HS-27A (cell line): ENCODE results near the gene ARHGAP11B.
"Not testable (repeated sequence)": the region's sequence is repeated elsewhere in the genome, so short reads cannot be mapped to it uniquely, and the experiment has no call there.

ENCODE experiments used
- DNase-seq: peaks from one replicate; pipeline ENCODE4 v3.0.0-alpha.2; 2012; ENCODE audit warnings: low read depth, missing footprints

The ARHGAP11B gene

GRCh38 chr15:30625436-30626193, at the start of gene ARHGAP11B:
Gene ARHGAP11B (plus strand): TSS chr15:30626128.
- peak; percentile 97 for DNase-seq

GRCh38 chr15:30579394-30579970, 46.4 kb upstream of the ARHGAP11B start:
- not testable (repeated sequence) for DNase-seq

DNA sequence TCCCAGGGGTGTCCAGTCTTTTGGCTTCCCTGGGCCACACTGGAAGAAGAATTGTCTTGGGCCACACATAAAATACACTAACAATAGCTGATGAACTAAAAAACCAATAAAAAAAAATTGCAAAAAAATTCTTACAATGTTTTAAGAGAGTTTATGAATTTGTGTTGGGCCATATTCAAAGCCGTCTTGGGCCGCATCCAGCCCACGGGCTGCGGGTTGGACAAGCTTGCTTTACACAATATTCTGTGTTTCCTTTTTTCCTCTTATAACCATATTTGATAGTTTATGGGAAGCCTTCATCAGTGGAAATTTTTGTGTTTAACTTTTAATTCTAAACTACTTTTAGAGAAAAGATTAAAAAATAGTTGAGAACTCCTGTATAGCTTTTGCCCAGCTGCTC, 45.2 kb upstream of the ARHGAP11B start:
- not testable (repeated sequence) for DNase-seq

- not testable (repeated sequence) for DNase-seq
These were observed 27.0 kb upstream of the ARHGAP11B start for GRCh38 chr15:30598953-30599352.

DNA sequence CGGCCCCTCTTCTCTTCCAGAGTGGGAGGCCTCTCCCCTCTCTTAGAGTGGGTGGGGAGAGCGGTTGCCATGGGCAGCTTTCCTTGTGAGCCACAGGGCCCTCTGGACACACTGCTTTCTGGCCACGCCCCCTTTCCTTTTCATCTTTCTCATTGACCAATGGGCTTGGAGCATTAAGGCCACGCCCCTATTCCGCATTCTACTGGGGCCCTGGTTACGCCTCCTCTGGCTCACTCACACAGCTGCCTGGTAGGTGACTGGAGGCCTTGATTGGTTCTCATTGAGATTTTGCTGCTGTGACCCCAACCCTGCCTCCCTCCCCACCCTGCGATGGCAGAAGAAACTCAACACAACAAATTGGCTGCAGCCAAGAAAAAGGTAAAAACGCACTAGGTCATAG, 22.1 kb upstream of the ARHGAP11B start, which contains the start of gene GOLGA8H:
GOLGA8H (plus strand) TSS at position 233 of the 400 bp plus-strand sequence; CDS start at position 331, 98 bp downstream.
- not testable (repeated sequence) for DNase-seq

- not testable (repeated sequence) for DNase-seq
These were observed 13.7 kb upstream of the ARHGAP11B start for GRCh38 chr15:30612271-30612670.

- not testable (repeated sequence) for DNase-seq
These were observed 4.6 kb upstream of the ARHGAP11B start for GRCh38 chr15:30621342-30621741.

DNA sequence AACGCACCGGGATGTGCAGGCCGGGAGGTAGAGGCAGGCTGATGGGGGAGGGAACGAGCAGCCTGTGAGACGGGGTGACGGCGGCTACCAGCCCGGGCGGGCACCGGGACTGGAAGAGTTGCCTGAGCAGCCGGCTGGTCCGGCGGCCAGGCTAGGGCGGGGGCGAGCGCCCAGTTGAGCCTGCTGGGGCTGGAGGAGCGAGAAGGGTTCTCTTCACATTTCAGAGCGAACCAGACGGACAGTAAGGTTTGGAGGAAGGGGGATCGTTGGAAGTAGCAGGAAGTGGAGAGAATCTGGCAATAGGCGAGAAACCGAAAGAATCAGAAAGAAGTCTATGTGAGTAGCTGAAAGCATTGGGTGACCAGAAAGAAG, 252 bp downstream of the ARHGAP11B start:
- DNase-seq = not testable (repeated sequence)

DNA sequence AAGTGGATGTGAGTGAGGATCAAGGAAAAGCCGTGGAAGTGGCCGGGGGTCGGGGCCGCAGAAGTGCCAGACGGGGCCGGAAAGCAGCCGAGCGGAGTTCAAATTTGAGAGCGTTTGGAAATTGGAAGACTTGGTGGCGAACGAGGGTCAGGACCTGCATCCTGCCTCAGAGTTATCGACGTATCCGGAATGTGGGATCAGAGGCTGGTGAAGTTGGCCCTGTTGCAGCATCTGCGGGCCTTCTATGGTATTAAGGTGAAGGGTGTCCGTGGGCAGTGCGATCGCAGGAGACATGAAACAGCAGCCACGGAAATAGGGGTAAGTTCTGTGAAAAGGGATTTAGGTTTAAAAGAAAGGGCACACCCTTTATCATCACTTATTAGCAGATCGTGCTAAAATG, 704 bp downstream of the ARHGAP11B start:
- DNase-seq = not testable (repeated sequence)

- no peak for DNase-seq
These were observed 24.3 kb downstream of the ARHGAP11B start for GRCh38 chr15:30650012-30650929.

DNA sequence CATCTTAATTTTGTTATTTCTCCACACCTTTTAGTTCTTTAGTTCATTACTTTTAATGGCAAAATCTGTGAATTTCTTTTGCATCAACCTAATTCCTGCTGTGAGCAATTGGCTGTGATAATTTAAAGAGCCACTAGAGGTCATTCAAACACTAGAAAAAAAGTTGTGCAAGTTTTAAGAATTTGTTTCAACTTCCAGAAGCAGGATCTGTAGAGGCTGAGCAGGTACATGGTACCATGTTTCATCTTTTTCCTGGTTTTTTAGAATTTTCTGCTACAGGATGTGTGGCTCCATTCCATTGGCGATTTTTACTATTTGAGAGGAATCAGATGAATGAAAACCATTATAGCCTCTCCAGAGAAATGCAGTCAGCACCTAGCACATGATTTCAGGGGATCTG, 35.2 kb downstream of the ARHGAP11B start:
- DNase-seq = not testable (repeated sequence)

GRCh38 chr15:30669621-30670020, 43.7 kb downstream of the ARHGAP11B start:
- not testable (repeated sequence) for DNase-seq

DNA sequence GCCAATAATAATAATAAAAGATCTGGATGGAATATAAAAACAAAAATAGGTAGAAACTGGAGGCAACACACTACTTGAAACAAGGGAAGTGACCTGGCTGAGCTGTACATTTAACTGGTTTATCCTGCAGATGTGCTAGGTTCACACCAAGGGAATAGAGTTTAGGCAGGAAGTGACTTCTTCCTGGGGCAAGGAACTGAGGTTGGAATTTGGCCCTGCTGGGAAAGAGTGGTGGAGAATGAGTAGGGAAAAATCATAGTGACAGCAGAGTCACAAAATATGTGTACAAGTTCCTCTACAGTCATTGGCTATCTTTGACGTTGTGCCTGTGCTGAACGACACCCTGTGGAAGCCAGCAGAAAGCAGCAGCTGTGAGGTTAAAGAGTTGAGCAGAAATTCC, 44.1 kb downstream of the ARHGAP11B start:
- no peak for DNase-seq

DNA sequence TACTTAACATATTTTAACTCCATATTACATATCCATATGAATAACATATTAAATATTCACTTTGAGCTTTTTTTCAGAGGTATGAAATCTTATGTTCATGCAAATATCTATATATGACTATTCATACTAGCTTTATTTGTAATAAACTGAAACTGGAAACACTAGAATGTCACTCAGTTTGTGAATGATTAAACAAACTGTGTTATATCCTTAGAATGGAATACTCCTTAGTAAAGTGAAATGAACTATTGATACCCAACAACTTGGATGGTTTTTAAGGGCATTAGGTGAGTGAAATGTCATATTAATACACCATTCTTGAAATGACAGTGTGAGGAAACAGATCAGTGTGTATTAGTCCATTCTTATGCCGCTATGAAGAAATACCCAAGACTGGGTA, 45.4 kb downstream of the ARHGAP11B start:
- DNase-seq = no peak

- no peak for DNase-seq
These were observed 49.2 kb downstream of the ARHGAP11B start for GRCh38 chr15:30675126-30675525.

DNA sequence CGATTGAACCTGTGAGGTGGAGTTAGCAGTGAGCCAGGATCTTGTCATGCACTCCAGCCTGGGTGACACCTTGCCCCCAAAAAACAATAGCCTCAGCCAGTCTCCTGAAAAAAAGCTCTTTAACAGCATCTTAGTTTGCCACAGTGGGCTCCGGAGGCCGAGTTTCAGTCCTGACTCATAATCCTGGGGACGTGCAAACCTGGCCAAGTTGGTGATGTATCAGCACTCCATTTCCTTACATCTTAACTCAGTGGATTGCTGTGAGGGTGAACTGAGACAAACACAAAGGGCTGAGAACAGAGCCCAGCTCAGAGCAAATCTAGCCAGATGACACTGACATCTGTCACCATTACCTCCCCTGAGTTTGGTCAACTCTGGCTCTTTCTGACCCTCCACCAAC, 50.0 kb downstream of the ARHGAP11B start:
- not testable (repeated sequence) for DNase-seq

- not testable (repeated sequence) for DNase-seq
These were observed 55.1 kb downstream of the ARHGAP11B start for GRCh38 chr15:30680997-30681396.

DNA sequence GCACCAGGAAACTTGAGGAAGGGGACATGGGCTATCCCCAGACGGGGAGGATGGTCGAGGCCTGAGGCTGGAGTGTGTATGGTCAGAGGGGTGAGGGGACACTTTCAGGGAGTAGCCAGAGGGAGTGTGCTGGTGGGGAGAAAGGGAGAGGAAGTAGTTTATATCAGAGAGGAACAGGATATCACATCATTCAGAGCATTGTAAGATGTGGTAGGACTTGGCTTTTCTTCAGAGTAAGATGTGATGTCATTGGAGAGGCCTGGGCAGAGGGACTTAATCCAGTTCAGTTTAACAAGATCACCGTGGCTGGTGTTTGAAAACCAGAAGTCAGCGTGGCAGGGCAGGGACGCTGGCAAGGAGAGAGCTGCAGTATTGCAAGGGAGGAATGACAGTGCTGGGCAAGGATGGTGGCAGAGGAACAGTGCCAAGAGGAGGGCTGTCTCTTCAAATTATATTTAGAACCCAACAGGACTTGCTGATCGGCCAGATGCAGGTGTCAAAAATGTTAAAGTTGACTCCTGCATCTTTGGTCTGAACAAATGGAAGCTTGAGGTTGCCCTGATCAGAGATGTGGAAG, 59.9 kb downstream of the ARHGAP11B start:
- not testable (repeated sequence) for DNase-seq

DNA sequence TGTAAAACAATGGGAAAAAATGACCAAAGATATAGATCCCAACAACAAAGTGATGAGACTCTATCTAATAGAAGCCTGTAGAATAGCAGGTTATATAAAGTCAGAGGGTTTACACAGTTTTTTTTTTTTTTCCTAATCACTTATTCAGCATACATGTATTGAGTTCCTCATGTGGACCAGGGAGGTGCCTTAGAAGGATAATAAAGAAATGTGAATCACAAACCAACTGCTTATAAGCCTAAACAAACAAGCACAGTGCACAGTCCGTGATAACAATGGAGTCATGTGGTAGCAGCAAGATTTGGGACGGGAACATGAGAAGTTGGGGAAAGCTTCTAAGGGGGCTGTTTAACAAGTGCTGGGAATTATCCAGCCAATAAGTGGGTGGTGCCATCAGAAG, 60.7 kb downstream of the ARHGAP11B start:
- DNase-seq = not testable (repeated sequence)
